ENCODE results near the gene PACSIN2.

PACSIN2 gene

GRCh38 chr22:42942351-42942750, 72.6 kb downstream of the PACSIN2 start:
- TF ChIP-seq GATA2 (IDR thresholded peaks at IDR 0.05; ENCODE audit: low read depth, low read length) (no peak), GATA3 (IDR thresholded peaks at IDR 0.05; ENCODE audit: low read depth, low read length) (no peak)

- TF ChIP-seq GATA2 (IDR thresholded peaks at IDR 0.05; ENCODE audit: low read depth, low read length), result no peak
- TF ChIP-seq GATA3 (IDR thresholded peaks at IDR 0.05; ENCODE audit: low read depth, low read length), result no peak
These were observed 74.9 kb downstream of the PACSIN2 start for GRCh38 chr22:42939941-42940653.

DNA sequence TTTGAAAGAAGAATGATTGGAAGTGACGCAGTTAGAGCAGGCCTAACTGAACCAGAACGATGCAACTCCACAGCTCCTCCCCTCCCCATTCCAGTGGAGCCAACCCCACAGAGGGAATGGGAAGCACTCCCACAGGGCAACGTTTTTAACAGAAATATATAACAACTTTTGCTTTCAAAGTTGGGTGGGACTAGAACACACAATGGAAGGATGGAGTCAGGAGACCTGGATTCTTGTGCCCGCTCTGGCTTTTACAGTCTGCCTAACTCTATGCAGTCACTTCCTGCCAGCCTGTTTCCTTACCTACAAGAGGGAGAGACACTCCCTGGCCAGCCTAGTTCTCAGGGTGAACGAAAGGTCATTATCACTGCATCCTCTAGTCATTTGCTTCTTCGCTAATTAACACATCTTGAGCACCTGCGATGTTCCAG, 75.5 kb downstream of the PACSIN2 start:
- TF ChIP-seq GATA3 (IDR thresholded peaks at IDR 0.05; ENCODE audit: low read depth, low read length) (no peak), GATA2 (IDR thresholded peaks at IDR 0.05; ENCODE audit: low read depth, low read length) (no peak)

- TF ChIP-seq GATA3 (IDR thresholded peaks at IDR 0.05; ENCODE audit: low read depth, low read length) (no peak), GATA2 (IDR thresholded peaks at IDR 0.05; ENCODE audit: low read depth, low read length) (no peak)
These were observed 76.0 kb downstream of the PACSIN2 start for GRCh38 chr22:42938976-42939375.

DNA sequence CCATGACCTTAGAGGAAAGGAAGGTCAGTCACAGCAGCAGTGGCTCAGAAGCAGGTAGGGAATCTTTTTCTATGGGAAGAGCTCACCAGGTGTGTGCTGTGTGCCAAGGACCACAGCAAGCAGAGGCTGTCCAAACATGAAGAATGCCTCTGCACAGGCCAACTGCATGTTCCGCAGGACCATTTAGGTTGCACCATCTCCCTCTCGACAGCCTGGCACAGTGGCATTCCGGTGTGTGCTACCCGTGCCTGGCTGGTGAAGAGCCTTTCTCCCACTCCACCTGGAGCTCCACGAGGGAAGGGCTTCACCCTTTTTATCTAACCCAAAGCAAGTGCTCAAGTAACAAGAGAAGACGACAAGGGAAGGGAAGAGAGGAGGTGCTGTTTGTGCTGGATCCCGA, 76.5 kb downstream of the PACSIN2 start:
- no peak for TF ChIP-seq GATA3 (IDR thresholded peaks at IDR 0.05; ENCODE audit: low read depth, low read length)
- no peak for TF ChIP-seq GATA2 (IDR thresholded peaks at IDR 0.05; ENCODE audit: low read depth, low read length)

DNA sequence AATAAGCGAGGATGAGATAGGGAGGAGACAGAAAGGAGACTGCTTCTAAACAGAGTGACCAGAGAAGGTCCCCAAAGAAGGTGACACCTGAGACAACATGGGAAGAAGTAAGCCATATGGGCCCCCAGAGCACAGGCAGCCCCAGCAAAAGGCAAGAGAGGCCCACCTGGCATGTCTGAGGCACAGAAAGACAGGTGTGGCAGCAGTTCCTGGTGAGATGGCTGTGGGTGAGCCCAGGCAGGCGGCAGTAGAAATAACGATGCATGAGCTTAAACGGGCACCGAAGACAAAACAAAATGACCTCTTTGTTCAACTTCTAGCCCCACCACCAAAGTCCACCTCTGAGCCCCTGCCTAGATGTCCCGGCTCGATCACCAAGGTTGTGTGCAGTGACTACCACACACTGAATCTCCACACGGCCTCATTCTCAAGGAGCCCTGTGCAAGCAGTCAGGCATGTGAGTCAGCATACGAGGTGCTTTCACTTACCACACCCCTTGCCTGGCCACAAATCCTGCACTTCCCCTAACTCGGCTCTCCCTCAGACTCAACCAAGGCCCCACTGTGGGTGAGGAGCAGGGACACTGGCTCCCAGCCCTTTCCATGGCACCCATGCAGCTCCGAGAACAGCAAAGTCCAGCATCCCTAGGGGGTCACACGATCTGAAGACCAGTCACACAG, 77.6 kb downstream of the PACSIN2 start:
- no peak for TF ChIP-seq GATA2 (IDR thresholded peaks at IDR 0.05; ENCODE audit: low read depth, low read length)
- TF ChIP-seq GATA3 (IDR thresholded peaks at IDR 0.05; ENCODE audit: low read depth, low read length), result no peak

DNA sequence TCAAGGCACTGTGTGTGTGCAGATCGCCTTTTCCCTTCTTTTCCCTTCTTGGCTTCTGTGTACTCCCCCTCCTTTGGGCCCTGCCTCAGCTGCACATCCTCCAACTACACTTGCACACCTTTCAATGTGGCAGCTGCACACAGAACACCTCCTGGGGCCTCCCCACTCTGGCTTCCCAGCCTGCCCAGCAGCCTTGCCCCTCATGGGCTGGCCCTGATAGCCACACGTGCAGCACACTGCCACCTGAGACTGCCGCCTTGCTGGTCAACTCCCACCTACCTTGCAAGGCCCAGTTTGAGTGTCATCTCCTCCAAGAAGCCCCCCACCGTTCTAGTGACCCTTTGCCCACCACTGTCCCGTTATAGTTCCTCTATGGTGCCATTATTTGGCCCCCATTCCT, 80.6 kb downstream of the PACSIN2 start:
- TF ChIP-seq GATA2 (IDR thresholded peaks at IDR 0.05; ENCODE audit: low read depth, low read length) (no peak), GATA3 (IDR thresholded peaks at IDR 0.05; ENCODE audit: low read depth, low read length) (no peak)

DNA sequence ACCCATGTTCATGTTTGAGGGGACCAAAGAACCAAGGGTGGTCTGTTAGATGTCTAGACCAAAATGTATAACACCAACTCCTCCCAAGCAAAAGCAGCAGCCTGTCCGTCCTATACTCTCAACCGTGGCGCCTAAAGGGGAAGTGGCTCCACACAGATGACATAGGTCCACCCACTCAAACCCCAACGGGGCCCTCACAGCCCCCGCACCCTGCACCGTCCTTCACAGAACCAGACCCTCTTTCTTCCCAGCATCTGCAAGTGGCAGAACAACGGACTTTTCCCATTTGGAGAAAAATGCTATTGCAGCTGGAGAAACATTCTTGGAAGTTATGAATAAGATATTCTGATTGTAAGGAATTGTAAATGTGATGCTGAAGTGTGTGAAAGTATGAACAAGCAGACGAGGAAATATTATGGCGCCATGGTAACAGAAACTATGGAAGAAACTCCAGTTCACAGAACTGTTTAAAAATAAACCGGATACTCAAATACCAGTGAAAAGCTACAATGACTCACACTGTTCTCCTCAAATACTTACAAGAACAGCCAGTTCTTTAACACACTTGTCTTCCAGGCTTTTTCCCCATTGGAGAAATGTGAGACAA, 81.4 kb downstream of the PACSIN2 start:
- TF ChIP-seq GATA2 (IDR thresholded peaks at IDR 0.05; ENCODE audit: low read depth, low read length) (no peak), GATA3 (IDR thresholded peaks at IDR 0.05; ENCODE audit: low read depth, low read length) (no peak)

GRCh38 chr22:42932857-42933484, 82.0 kb downstream of the PACSIN2 start:
- TF ChIP-seq GATA3 (IDR thresholded peaks at IDR 0.05; ENCODE audit: low read depth, low read length), result no peak

DNA sequence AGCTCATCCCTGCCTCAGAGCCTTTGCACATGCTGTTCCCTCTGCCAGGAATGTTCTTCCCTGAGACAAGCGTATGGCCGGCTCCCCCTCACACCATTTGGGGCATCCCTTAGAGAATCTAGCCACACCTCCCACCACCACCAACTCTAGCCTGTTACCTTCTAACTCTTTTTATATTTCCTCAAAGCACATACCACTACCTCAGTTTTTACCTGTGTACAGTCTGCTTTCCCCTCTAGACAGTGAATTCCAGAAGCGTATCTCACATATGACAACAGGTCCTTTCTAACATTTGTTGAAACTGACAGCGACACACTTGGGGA, 82.8 kb downstream of the PACSIN2 start:
- TF ChIP-seq GATA3 (IDR thresholded peaks at IDR 0.05; ENCODE audit: low read depth, low read length) (no peak), GATA2 (IDR thresholded peaks at IDR 0.05; ENCODE audit: low read depth, low read length) (no peak)

GRCh38 chr22:42931421-42932196, 83.3 kb downstream of the PACSIN2 start:
- TF ChIP-seq GATA3 (IDR thresholded peaks at IDR 0.05; ENCODE audit: low read depth, low read length) (no peak), GATA2 (IDR thresholded peaks at IDR 0.05; ENCODE audit: low read depth, low read length) (no peak)

DNA sequence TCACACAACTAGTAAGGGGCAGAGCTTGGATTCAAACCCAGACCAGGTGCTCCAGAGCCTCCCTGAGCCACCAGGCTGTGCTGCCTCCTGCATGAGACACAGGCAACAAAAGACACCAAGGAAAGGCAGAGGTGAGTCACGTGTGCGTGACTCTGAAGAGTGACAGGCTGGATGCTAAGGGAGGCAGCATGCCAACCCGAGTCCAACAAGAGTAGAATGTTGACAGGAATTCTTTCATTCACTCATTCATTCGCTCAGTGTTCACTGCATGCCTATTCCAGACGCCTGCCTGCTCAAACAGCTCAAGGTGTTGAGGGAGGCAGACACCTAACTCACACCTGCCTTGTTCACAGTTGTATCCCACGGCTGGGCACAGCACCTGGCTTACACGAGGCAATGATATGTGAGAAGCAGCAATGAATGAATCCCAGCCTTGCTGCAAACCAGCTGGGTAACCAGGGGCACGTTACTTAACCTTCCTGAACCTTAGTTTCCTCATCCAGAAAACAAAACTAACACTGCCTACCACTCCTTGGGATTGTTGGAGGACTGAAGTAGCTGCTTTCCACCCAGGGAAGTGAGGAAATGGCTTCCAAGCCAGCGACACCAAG, 84.0 kb downstream of the PACSIN2 start:
- TF ChIP-seq GATA3 (IDR thresholded peaks at IDR 0.05; ENCODE audit: low read depth, low read length) (no peak), GATA2 (IDR thresholded peaks at IDR 0.05; ENCODE audit: low read depth, low read length) (no peak)

GRCh38 chr22:42929838-42930155, 85.2 kb downstream of the PACSIN2 start:
- TF ChIP-seq GATA2 (IDR thresholded peaks at IDR 0.05; ENCODE audit: low read depth, low read length) (no peak), GATA3 (IDR thresholded peaks at IDR 0.05; ENCODE audit: low read depth, low read length) (no peak)
